Endothelial cell of umbilical vein (primary cell): ENCODE results near the gene ID2. TPM values are rescaled to one million over a fixed set of nuclear protein-coding genes. Genes with fewer than 3 reads are reported as not detected.

Experiments used
- BruUV-seq: library from RNA; stranded (reverse); fragments of 400-500 nt; replicated peaks from 2 replicates; lab custom pipeline; 2021; lab: Mats Ljungman, UMichigan
- CTCF ChIA-PET: fragments of 300-600, 350-600 bp; sonication (Branson Sonifier 250); formaldehyde crosslinking; loops from one replicate; lab custom pipeline; 2021; ENCODE audit warnings: antibody characterized with exemption, inconsistent platforms; lab: Charles Lee
- POLR2A ChIA-PET: fragments of 300-600, 350-600 bp; sonication (Branson Sonifier 250); formaldehyde crosslinking; loops from one replicate; lab custom pipeline; 2021; ENCODE audit warnings: antibody characterized with exemption, inconsistent platforms; lab: Charles Lee
- DNase-seq: peaks from one replicate; pipeline ENCODE4 v3.0.0-alpha.2; 2011; ENCODE audit warnings: low read depth, low spot score
- FAIRE-seq: peaks from 2 replicates; lab custom pipeline; 2011; peaks lifted over from hg19 to GRCh38; lab: Jason Lieb, UNC
- H2AFZ ChIP-seq: 2 replicates; pipeline ENCODE4 v1.6.0; 2012; ENCODE audit warnings: low read depth, low read length, control low read depth, inconsistent platforms
- H3K27ac ChIP-seq: 2 replicates; pipeline ENCODE4 v1.5.1; 2011; ENCODE audit warnings: low read depth, mild to moderate bottlenecking, control low read depth, low read length, moderate library complexity; ENCODE audit not compliant: insufficient read depth
- H3K27me3 ChIP-seq, 2 experiments: 2 replicates each; pipeline versions ENCODE4 v1.6.0 to v1.6.1; 2011; ENCODE audit warnings: low read length in 2 of 2, mixed read lengths in 1 of 2; ENCODE audit not compliant: control insufficient read depth in 2 of 2, insufficient read depth in 2 of 2
- H3K36me3 ChIP-seq, 2 experiments: 2 replicates in 1 of 2; 3 replicates in 1 of 2; pipeline ENCODE4 v1.5.1; 2011; ENCODE audit warnings: low read length in 2 of 2, mild to moderate bottlenecking in 1 of 2, moderate library complexity in 1 of 2; ENCODE audit not compliant: control insufficient read depth in 2 of 2, insufficient read depth in 2 of 2; ENCODE audit errors: extremely low read depth in 1 of 2
- H3K4me1 ChIP-seq: 3 replicates; pipeline ENCODE4 v1.5.1; 2011; ENCODE audit warnings: mild to moderate bottlenecking, low read length; ENCODE audit not compliant: control insufficient read depth, insufficient read depth; ENCODE audit errors: extremely low read depth
- H3K4me2 ChIP-seq: 2 replicates; pipeline ENCODE4 v1.6.1; 2011; ENCODE audit warnings: low read length, control low read depth, mixed read lengths; ENCODE audit not compliant: insufficient read depth
- H3K4me3 ChIP-seq, 3 experiments: fragments of 200-600 bp in 1 of 3; sonication (generic), shearing (Covaris generic) in 1 of 3; replicated peaks in 1 of 3; 2 replicates each; pipeline ENCODE4 v1.5.1; 2011 to 2016; ENCODE audit warnings: control low read depth in 3 of 3, low read length in 3 of 3, mild to moderate bottlenecking in 2 of 3, inconsistent platforms in 1 of 3, low read depth in 1 of 3, moderate library complexity in 1 of 3; ENCODE audit not compliant: insufficient read depth in 1 of 3
- H3K79me2 ChIP-seq: 2 replicates; pipeline ENCODE4 v1.6.0; 2012; ENCODE audit warnings: low read length, inconsistent platforms; ENCODE audit not compliant: control insufficient read depth, insufficient read depth
- H3K9ac ChIP-seq: replicated peaks from 2 replicates; pipeline ENCODE3; 2011; ENCODE audit warnings: low read length, control low read depth; ENCODE audit not compliant: insufficient read depth; ENCODE audit errors: extremely low read depth
- H3K9me1 ChIP-seq: replicated peaks from 3 replicates; pipeline ENCODE4 v1.6.0; 2011; ENCODE audit warnings: mild to moderate bottlenecking, low read length; ENCODE audit not compliant: control insufficient read depth, insufficient read depth; ENCODE audit errors: extremely low read depth
- H3K9me3 ChIP-seq: replicated peaks from 2 replicates; pipeline ENCODE4 v1.5.1; 2012; ENCODE audit warnings: low read length, inconsistent platforms; ENCODE audit not compliant: control insufficient read depth, insufficient read depth
- H4K20me1 ChIP-seq: replicated peaks from 2 replicates; pipeline ENCODE3; 2011; ENCODE audit warnings: mild to moderate bottlenecking, low read length; ENCODE audit not compliant: control insufficient read depth, insufficient read depth; ENCODE audit errors: extremely low read depth
- EZH2 ChIP-seq: IDR thresholded peaks from 2 replicates; pipeline ENCODE4 v1.6.1; 2012; ENCODE audit warnings: borderline replicate concordance, low read depth, mild to moderate bottlenecking, moderate library complexity, low read length, inconsistent platforms; ENCODE audit not compliant: severe bottlenecking
- FOS ChIP-seq: IDR thresholded peaks from 2 replicates; pipeline ENCODE4 v1.6.1; 2011; ENCODE audit warnings: mild to moderate bottlenecking, low read length, moderate library complexity, borderline replicate concordance; ENCODE audit not compliant: insufficient read depth
- GATA2 ChIP-seq: IDR thresholded peaks from 2 replicates; pipeline ENCODE4 v1.7.0; 2011; ENCODE audit warnings: low read depth, mild to moderate bottlenecking, moderate library complexity, mixed read lengths, low read length; ENCODE audit not compliant: insufficient read length, insufficient read depth
- JUN ChIP-seq: IDR thresholded peaks from 2 replicates; pipeline ENCODE4 v1.6.1; 2011; ENCODE audit warnings: borderline replicate concordance, low read depth; ENCODE audit not compliant: insufficient read length, insufficient read depth
- MAX ChIP-seq: IDR thresholded peaks from 2 replicates; pipeline ENCODE4 v1.6.1; 2011; ENCODE audit not compliant: insufficient read depth, insufficient read length
- MYC ChIP-seq: IDR thresholded peaks from one replicate; pipeline ENCODE4 v1.6.1; 2011; ENCODE audit warnings: mild to moderate bottlenecking, low read depth, low read length
- POLR2A ChIP-seq: IDR thresholded peaks from 2 replicates; pipeline ENCODE4 v1.6.1; 2012; ENCODE audit warnings: low read depth, mild to moderate bottlenecking, control low read depth, low read length
- POLR2AphosphoS5 ChIP-seq: IDR thresholded peaks from 2 replicates; pipeline ENCODE4 v1.6.1; 2012; ENCODE audit warnings: low read depth, mild to moderate bottlenecking, control low read depth, low read length, moderate library complexity; ENCODE audit not compliant: insufficient read depth
- dilution Hi-C: fragments of 300-500 bp; cut with MboI; formaldehyde crosslinking; loops from one replicate; pipeline ENCODE4 v1.15.0; 2019; ENCODE audit warnings: low sequenced_read_pairs; ENCODE audit not compliant: extremely low pct_ligation_motif_present
- intact Hi-C: fragments of 100-400 bp; cut with micrococcal nuclease; formaldehyde crosslinking; loops from one replicate; pipeline ENCODE4 v1.10.0; 2022
- polyA plus RNA-seq, 4 experiments: library from polyadenylated mRNA; depleted of rRNA in 3 of 4; stranded (reverse) in 3 of 4; unstranded in 1 of 4; fragments of >200 nt; gene quantifications; 2 replicates each; pipeline versions ENCODE4 v1.2.1 to v1.2.3, GENCODE V29; 2011 to 2012; ENCODE audit warnings: missing spikeins in 1 of 4
- total RNA-seq: library from RNA; stranded (reverse); gene quantifications from 2 replicates; pipeline ENCODE4 v1.2.3, GENCODE V29; 2021
- TF ChIP-seq, protein P1 (sequence below), 2 donors: IDR thresholded peaks; 1 replicate in 1 of 2; 2 replicates in 1 of 2; pipeline ENCODE4 v1.5.1; 2011; ENCODE audit warnings: low read length in 2 of 2, mild to moderate bottlenecking in 2 of 2, moderate library complexity in 2 of 2, control low read depth in 1 of 2, inconsistent platforms in 1 of 2, low read depth in 1 of 2; ENCODE audit not compliant: insufficient read depth in 1 of 2; ENCODE audit errors: extremely low read depth in 1 of 2

ID2 gene
- total and polyA plus RNA-seq, 2 donors (not counting 3 experiments of a cell fraction or from before 2014, with no cell fraction given): 4.1 to 29.1 TPM

DNA sequence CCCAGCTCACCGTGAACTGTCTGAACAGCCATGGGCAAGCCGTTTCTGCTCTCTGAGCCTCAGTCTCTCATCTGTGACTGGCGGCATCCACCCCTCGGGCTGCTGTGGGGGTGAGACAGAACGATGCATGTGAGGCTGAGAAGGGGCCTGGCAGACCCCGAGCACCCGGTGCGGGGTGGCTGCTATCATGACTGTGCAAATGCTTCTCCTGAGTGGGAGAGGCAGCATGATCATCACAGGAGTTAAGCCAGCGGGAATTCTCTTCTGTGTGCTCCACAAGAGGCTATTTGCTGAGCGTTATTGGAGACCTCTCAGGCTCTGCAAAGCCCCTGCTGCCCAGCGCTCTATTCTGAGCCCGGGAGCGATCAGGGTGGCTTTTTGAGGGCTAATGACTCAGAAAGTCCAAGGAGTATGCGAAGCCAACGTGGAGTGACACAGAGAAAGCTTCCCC lies 45.8 kb upstream of the ID2 start:
- no peak for TF ChIP-seq POLR2AphosphoS5
- no peak for TF ChIP-seq FOS
- TF ChIP-seq MAX: no peak
- TF ChIP-seq POLR2A: no peak
- no peak for TF ChIP-seq GATA2
- TF ChIP-seq EZH2: no peak
- no peak for TF ChIP-seq MYC
- TF ChIP-seq, protein P1, sequence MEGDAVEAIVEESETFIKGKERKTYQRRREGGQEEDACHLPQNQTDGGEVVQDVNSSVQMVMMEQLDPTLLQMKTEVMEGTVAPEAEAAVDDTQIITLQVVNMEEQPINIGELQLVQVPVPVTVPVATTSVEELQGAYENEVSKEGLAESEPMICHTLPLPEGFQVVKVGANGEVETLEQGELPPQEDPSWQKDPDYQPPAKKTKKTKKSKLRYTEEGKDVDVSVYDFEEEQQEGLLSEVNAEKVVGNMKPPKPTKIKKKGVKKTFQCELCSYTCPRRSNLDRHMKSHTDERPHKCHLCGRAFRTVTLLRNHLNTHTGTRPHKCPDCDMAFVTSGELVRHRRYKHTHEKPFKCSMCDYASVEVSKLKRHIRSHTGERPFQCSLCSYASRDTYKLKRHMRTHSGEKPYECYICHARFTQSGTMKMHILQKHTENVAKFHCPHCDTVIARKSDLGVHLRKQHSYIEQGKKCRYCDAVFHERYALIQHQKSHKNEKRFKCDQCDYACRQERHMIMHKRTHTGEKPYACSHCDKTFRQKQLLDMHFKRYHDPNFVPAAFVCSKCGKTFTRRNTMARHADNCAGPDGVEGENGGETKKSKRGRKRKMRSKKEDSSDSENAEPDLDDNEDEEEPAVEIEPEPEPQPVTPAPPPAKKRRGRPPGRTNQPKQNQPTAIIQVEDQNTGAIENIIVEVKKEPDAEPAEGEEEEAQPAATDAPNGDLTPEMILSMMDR (IDR thresholded peaks at IDR 0.05; ENCODE audit: extremely low read depth in 1 of 2, insufficient read depth in 1 of 2, low read depth in 1 of 2, low read length in 2 of 2): no peak
- no peak for TF ChIP-seq JUN
- intact Hi-C loops (no loop called here), dilution Hi-C loops (no loop called here)
- Histone ChIP-seq H3K4me2 (no peak overlapping the region), H3K79me2 (no peaks in the 10 kb centered on the region), H3K36me3 (no peaks in the 10 kb centered on the region), H3K9me3 (no peaks in the 10 kb centered on the region), H3K27ac (no peak overlapping the region), H3K4me3 (no peak overlapping the region), H2AFZ (no peak overlapping the region), H3K4me1 (no peaks in the 10 kb centered on the region), H3K9ac (no peak overlapping the region), H3K27me3 (no peaks in the 10 kb centered on the region), H3K9me1 (no peaks in the 10 kb centered on the region), H4K20me1 (no peaks in the 10 kb centered on the region)
- ChIA-PET CTCF (no interaction called here), POLR2A (no interaction called here)
- no TSS peak for BruUV-seq
- no peak for DNase-seq
- FAIRE-seq: no peak
